Stimulated activated CD8-positive, alpha-beta memory T cell treated with anti-CD3 and anti-CD28 coated beads, Interleukin-12 subunit alpha, Interleukin-12 subunit beta, amount 100 ng/mL, for 24 hours (primary cell): ENCODE data around the gene PRDM15.

ENCODE experiments used
- DNase-seq: peaks from one replicate; pipeline ENCODE4 v3.0.0-alpha.2; 2020; ENCODE audit errors: extremely low read depth

PRDM15 gene

GRCh38 chr21:41763996-41764395 lies 115.1 kb downstream of the PRDM15 start:
- no peak for DNase-seq

GRCh38 chr21:41763398-41763931 lies 115.7 kb downstream of the PRDM15 start:
- no peak for DNase-seq

GRCh38 chr21:41762753-41763152 lies 116.4 kb downstream of the PRDM15 start:
- DNase-seq, result no peak

GRCh38 chr21:41761934-41762635 lies 117.1 kb downstream of the PRDM15 start:
- DNase-seq, result no peak

- no peak for DNase-seq
Measured at GRCh38 chr21:41761211-41761933, 117.8 kb downstream of the PRDM15 start.

- no peak for DNase-seq
Measured at GRCh38 chr21:41760411-41760810, 118.7 kb downstream of the PRDM15 start.

- DNase-seq, result no peak
Measured at GRCh38 chr21:41759926-41760325, 119.2 kb downstream of the PRDM15 start.

GRCh38 chr21:41759214-41759840 lies 119.8 kb downstream of the PRDM15 start:
- DNase-seq, result no peak

- DNase-seq, result no peak
Measured at GRCh38 chr21:41758550-41758949, 120.6 kb downstream of the PRDM15 start.

- no peak for DNase-seq
Measured at GRCh38 chr21:41755934-41756773, 123.0 kb downstream of the PRDM15 start.

GRCh38 chr21:41755258-41755933 lies 123.7 kb downstream of the PRDM15 start:
- DNase-seq, result no peak

- no peak for DNase-seq
Measured at GRCh38 chr21:41754479-41754891, 124.7 kb downstream of the PRDM15 start.

- DNase-seq, result no peak
Measured at GRCh38 chr21:41753006-41753898, 125.9 kb downstream of the PRDM15 start.

- DNase-seq, result no peak
Measured at GRCh38 chr21:41752231-41752681, 126.9 kb downstream of the PRDM15 start.

- no peak for DNase-seq
Measured at GRCh38 chr21:41751611-41752011, 127.5 kb downstream of the PRDM15 start.

- no peak for DNase-seq
Measured at GRCh38 chr21:41750532-41751151, 128.5 kb downstream of the PRDM15 start.

GRCh38 chr21:41750051-41750450 lies 129.1 kb downstream of the PRDM15 start:
- DNase-seq, result no peak

GRCh38 chr21:41749286-41749685 lies 129.9 kb downstream of the PRDM15 start:
- no peak for DNase-seq
